K562 (cell line): ENCODE results near the gene SCLT1.

Experiments
- CTCF ChIP-seq, 3 experiments: IDR thresholded peaks in 2 of 3; conservative IDR thresholded peaks in 1 of 3; 2 replicates each; pipeline ENCODE4 v1.5.1; 2011 to 2012; ENCODE audit warnings: low read length in 3 of 3, mild to moderate bottlenecking in 3 of 3, control low read depth in 2 of 3, improper control_type of control experiment in 1 of 3, inconsistent platforms in 1 of 3, low read depth in 1 of 3, mixed read lengths in 1 of 3, moderate library complexity in 1 of 3; ENCODE audit not compliant: insufficient read depth in 2 of 3
- DLX4 ChIP-seq: fragments of 250-450 bp; sonication (Bioruptor Pico); IDR thresholded peaks from 2 replicates; pipeline ENCODE4 v1.6.1; 2021; ENCODE audit warnings: mild to moderate bottlenecking
- FOXJ3 ChIP-seq: sonication (generic); formaldehyde crosslinking; IDR thresholded peaks from 2 replicates; pipeline ENCODE4 v1.4.0; 2020; ENCODE audit warnings: mild to moderate bottlenecking, missing genetic modification reagents
- LARP7 ChIP-seq: fragments of 450-650 bp; IDR thresholded peaks from 2 replicates; pipeline ENCODE4 v1.6.1; 2016
- LEF1 ChIP-seq: fragments of 450-650 bp; IDR thresholded peaks from 2 replicates; pipeline ENCODE4 v1.6.1; 2016; ENCODE audit warnings: mild to moderate bottlenecking
- OTX1 ChIP-seq: fragments of 450-650 bp; formaldehyde crosslinking; IDR thresholded peaks from 2 replicates; pipeline ENCODE4 v1.4.0; 2022; ENCODE audit warnings: mild to moderate bottlenecking
- RBM15 ChIP-seq: fragments of 200-400 bp; formaldehyde crosslinking; IDR thresholded peaks from 2 replicates; pipeline ENCODE4 v1.6.1; 2018; ENCODE audit warnings: mild to moderate bottlenecking, low read length, moderate library complexity; ENCODE audit not compliant: insufficient read depth
- SIN3A ChIP-seq, 2 experiments: fragments of 150-350 bp in 1 of 2; IDR thresholded peaks; 2 replicates each; pipeline ENCODE4 v1.6.1; 2011 to 2016; ENCODE audit warnings: borderline replicate concordance in 2 of 2, low read depth in 2 of 2, low read length in 2 of 2, mild to moderate bottlenecking in 2 of 2, moderate library complexity in 2 of 2; ENCODE audit not compliant: control insufficient read depth in 1 of 2
- SIX5 ChIP-seq, 2 experiments: IDR thresholded peaks; 2 replicates each; pipeline ENCODE4 v1.6.1; 2011; ENCODE audit warnings: low read length in 2 of 2, borderline replicate concordance in 1 of 2, low read depth in 1 of 2, mild to moderate bottlenecking in 1 of 2, moderate library complexity in 1 of 2; ENCODE audit not compliant: insufficient read depth in 1 of 2
- STAT5A ChIP-seq: IDR thresholded peaks from 2 replicates; pipeline ENCODE4 v1.6.1; 2012; ENCODE audit warnings: low read length, inconsistent platforms, borderline replicate concordance
- ZBTB1 ChIP-seq: sonication (generic); formaldehyde crosslinking; IDR thresholded peaks from 2 replicates; pipeline ENCODE4 v1.8.1; 2023; ENCODE audit warnings: missing genetic modification reagents, low read depth, mild to moderate bottlenecking, borderline replicate concordance
- ZBTB7A ChIP-seq: IDR thresholded peaks from 2 replicates; pipeline ENCODE4 v1.6.1; 2011; ENCODE audit warnings: low read depth, mild to moderate bottlenecking, low read length, moderate library complexity, borderline replicate concordance; ENCODE audit not compliant: control insufficient read depth
- ZNF324 ChIP-seq: fragments of 250-450 bp; sonication (Bioruptor Pico); IDR thresholded peaks from 2 replicates; pipeline ENCODE4 v1.4.0; 2020; ENCODE audit warnings: mild to moderate bottlenecking
- ZNF507 ChIP-seq: conservative IDR thresholded peaks from 2 replicates; pipeline ENCODE4 v1.6.1; 2017; ENCODE audit warnings: missing genetic modification characterization, missing compliant biosample characterization

GRCh38 chr4:128913228-128913627 is 180.1 kb downstream of the SCLT1 start:
- TF ChIP-seq CTCF (IDR thresholded peaks at IDR 0.05 in 2 of 3, conservative IDR thresholded peaks at IDR 0.05 in 1 of 3; ENCODE audit: insufficient read depth in 2 of 3, low read depth in 1 of 3, low read length in 3 of 3) (no peak), DLX4 (CRISPR knock-in tag) (no peak), FOXJ3 (CRISPR knock-in tag) (no peak), SIX5 (IDR thresholded peaks at IDR 0.05; ENCODE audit: borderline replicate concordance in 1 of 2, insufficient read depth in 1 of 2, low read depth in 1 of 2, low read length in 2 of 2) (no peak), RBM15 (no peak), ZNF324 (CRISPR knock-in tag) (no peak), ZBTB7A (no peak), LEF1 (no peak), ZNF507 (tag) (no peak), STAT5A (no peak), ZBTB1 (no peak), LARP7 (no peak), SIN3A (IDR thresholded peaks at IDR 0.05; ENCODE audit: borderline replicate concordance in 2 of 2, control insufficient read depth in 1 of 2, low read depth in 2 of 2, low read length in 2 of 2) (no peak), OTX1 (no peak)
